ENCODE data around the gene ANKS3. TPM values are rescaled to one million over a fixed set of nuclear protein-coding genes. Genes with fewer than 3 reads are reported as not detected.
A peak's percentile ranks its signal among the peaks of the same experiment; 100 is the strongest.

ANKS3 gene
- total RNA-seq, 1 donor from 2014 or later, result 32.0 TPM

DNA sequence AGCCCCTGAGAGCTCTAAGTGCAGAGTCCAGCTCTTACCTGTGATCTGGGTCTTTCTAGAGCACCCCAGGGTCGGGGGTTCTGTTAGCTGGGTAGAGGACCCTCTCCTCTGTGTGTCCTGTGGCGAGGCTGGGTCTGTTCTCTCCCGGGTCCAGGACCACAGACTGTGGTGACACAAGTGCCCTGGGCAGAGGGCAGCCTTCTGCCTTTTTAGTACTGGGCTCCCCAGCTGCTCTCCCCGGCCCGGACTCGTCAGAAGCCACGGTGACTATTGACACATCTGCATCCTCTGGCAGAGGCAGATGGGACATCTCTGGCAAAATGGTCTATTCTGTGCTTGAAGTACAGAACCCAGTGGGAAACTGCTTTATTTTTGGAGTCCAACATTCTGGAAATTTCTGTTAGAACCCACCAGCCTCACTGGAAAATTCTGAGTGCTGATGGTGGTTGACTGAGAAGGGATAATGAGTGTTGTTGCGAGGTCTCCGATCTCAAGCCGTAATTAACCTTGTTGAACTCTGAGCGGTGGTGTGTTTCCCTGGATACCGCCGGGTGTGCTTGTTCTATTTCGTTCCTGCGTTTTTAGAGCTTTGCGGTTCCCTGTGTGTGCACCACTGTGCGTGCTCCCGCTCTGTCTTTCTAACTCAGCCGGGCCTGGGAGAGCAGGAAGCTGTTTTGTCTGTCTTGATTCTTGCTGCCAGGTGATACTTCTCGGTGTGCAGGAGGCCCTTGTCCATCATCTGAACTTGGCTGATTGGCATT lies 66.7 kb downstream of the ANKS3 start:
- Mint-ChIP-seq H3K9me3 (no peaks in the 10 kb centered on the region), H3K27me3 (ENCODE audit: low read depth) (no peaks in the 10 kb centered on the region), H3K4me3 (no peak overlapping the region), H3K36me3 (ENCODE audit: low read depth) (peaks cover 4% of the 10 kb centered on the region), H3K4me1 (no peaks in the 10 kb centered on the region), H3K27ac (ENCODE audit: unreplicated experiment) (peak overlapping the region; percentile 17)
- TF ChIP-seq, protein P1, sequence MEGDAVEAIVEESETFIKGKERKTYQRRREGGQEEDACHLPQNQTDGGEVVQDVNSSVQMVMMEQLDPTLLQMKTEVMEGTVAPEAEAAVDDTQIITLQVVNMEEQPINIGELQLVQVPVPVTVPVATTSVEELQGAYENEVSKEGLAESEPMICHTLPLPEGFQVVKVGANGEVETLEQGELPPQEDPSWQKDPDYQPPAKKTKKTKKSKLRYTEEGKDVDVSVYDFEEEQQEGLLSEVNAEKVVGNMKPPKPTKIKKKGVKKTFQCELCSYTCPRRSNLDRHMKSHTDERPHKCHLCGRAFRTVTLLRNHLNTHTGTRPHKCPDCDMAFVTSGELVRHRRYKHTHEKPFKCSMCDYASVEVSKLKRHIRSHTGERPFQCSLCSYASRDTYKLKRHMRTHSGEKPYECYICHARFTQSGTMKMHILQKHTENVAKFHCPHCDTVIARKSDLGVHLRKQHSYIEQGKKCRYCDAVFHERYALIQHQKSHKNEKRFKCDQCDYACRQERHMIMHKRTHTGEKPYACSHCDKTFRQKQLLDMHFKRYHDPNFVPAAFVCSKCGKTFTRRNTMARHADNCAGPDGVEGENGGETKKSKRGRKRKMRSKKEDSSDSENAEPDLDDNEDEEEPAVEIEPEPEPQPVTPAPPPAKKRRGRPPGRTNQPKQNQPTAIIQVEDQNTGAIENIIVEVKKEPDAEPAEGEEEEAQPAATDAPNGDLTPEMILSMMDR (conservative IDR thresholded peaks at IDR 0.05), result no peak
- DNase-seq (ENCODE audit: low read depth, low spot score), result no peak

DNA sequence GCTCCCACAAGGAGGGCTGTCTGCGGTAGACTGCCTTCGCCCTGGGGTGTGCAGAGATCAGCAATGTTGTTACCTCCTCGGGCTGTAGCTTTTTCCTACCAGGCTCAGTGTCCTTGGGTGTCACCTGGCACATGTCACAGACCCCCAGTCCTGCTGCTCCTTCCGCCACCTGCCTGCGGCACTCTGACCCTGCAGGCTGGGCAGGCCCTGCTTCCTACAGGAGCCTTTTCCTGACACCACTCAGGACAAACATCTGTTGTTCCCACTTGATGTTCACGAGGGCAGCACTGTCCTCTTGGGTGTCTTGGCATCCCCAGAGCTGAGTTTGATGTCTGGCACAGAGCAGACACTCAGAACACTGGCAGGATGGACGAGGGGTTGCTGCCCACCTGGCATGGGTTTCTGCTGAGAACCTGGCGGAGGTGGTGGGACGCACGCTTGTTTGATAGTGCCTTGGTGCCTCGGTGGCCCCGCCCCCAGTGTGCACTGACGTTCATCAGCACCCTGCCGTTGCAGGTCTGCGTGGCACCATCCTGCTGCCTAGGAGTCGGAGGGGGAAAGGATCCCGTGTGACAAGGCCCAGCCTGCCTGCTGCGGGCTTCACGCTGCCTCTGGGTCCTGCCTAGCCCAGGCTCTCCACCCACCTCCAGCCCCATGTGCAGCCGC lies 67.4 kb downstream of the ANKS3 start:
- TF ChIP-seq, protein P1 (conservative IDR thresholded peaks at IDR 0.05), result no peak
- no peak overlapping the region for H3K4me3 Mint-ChIP-seq
- H3K4me1 Mint-ChIP-seq, result no peaks in the 10 kb centered on the region
- H3K36me3 Mint-ChIP-seq (ENCODE audit: low read depth), result peaks cover 4% of the 10 kb centered on the region
- DNase-seq (ENCODE audit: low read depth, low spot score), result no peak
- H3K27me3 Mint-ChIP-seq (ENCODE audit: low read depth), result no peaks in the 10 kb centered on the region
- no peaks in the 10 kb centered on the region for H3K9me3 Mint-ChIP-seq
- H3K27ac Mint-ChIP-seq (ENCODE audit: unreplicated experiment), result no peak overlapping the region

DNA sequence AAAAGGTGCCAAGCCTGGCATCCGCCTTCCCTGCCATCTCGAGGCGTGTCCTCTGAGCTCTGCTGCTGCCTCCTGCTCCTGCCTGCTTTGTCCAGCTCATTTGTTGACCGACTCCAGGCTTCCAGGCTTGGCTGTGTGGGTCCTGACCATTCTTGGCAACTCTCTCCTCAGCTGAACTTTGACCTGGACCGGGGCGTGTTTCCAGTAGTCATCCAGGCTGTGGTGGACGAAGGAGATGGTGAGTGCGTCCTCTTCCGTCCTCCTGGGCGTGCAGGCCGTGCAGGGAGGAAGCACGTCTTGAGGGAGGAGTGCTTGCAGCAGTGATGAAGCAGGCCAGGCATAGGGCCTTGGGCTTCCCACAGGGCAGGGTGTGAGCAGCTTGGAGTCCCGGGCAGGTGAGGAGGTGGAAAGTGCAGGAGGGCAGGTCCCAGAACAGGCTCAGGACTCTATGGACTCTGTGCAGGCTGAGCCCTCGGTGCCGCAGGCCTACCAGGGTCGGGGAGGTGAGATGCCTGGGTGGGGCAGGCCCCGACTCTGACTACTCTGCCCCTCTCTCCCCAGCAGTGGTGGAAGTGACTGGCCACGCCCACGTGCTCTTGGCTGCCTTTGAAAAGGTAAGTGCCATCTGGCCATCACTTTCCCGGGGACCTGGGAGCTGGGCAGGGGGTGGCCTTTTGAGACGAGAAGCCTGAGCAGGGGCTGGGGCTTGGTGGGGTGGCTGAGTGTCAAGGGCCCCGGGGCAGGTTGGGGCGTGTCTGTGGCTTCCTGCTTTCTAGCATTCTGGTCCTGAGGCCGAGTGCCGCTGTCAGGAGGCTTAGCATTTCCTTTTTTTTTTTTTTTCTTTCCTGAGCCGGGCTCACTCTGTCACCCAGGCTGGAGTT lies 69.3 kb downstream of the ANKS3 start:
- Mint-ChIP-seq H3K36me3 (ENCODE audit: low read depth) (peaks cover 4% of the 10 kb centered on the region), H3K27ac (ENCODE audit: unreplicated experiment) (no peak overlapping the region), H3K4me1 (peaks cover 3% of the 10 kb centered on the region)

DNA sequence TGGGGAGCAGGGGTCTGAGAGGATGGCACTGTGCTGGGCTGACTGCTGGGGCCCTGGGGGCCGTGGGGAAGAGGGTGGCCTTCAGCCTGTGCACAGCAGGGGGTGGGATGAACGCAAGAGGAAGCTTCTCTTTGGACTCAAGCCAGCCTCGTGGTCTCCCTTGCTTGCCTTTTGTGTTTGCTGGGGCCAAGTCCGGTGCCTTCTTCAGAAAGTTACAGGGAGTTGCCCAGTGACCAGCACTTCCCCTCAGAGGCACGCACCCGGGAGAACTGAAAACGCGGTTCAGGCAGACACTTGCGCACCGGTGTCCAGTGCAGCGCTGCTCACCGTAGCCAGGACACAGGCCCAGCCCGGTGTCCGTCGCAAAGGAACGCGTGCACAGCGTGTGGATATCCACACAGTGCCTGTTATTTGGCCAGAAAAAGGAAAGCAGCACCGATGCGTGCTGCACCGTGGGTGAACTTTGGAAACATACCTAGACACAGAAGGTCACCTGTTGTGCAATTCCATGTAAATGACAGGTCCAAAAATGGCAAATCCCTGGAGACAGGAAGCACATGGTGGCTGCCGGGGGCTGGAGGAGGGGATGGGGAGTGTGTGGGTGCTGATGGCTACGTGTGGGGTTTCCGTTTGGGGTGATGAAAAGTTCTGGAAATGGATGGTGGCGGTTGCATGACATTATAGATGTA lies 70.2 kb downstream of the ANKS3 start:
- no peak overlapping the region for H3K4me3 Mint-ChIP-seq
- no peaks in the 10 kb centered on the region for H3K27me3 Mint-ChIP-seq (ENCODE audit: low read depth)
- TF ChIP-seq, protein P1 (conservative IDR thresholded peaks at IDR 0.05), result no peak
- no peak for DNase-seq (ENCODE audit: low read depth, low spot score)
- H3K9me3 Mint-ChIP-seq, result no peaks in the 10 kb centered on the region
- peak overlapping the region; percentile 19 for H3K27ac Mint-ChIP-seq (ENCODE audit: unreplicated experiment)
- no peaks in the 10 kb centered on the region for H3K36me3 Mint-ChIP-seq (ENCODE audit: low read depth)
- peaks cover 3% of the 10 kb centered on the region for H3K4me1 Mint-ChIP-seq

More for the DNA sequence above, 69.3 kb downstream of the ANKS3 start:
- Mint-ChIP-seq H3K27me3 (ENCODE audit: low read depth) (no peaks in the 10 kb centered on the region), H3K4me3 (no peak overlapping the region), H3K9me3 (no peaks in the 10 kb centered on the region)
- TF ChIP-seq, protein P1 (conservative IDR thresholded peaks at IDR 0.05), result no peak
- no peak for DNase-seq (ENCODE audit: low read depth, low spot score)

DNA sequence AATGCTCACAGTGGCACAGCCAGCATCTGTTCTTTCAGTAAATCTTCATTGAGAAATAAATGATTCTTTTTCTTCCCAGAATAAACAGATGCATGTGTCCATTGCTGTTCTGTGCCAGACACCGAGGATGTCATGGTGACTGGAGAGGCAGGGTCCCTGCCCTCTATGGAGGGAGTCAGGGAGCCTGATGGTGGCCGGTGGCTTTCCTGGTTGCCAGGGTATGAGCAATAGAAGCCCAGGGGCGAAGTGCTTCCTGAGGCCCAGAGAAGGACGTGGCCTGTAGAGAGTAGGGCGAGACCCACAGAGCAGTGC lies 70.7 kb downstream of the ANKS3 start:
- Mint-ChIP-seq H3K9me3 (no peaks in the 10 kb centered on the region), H3K4me3 (no peak overlapping the region), H3K27ac (ENCODE audit: unreplicated experiment) (no peak overlapping the region), H3K36me3 (ENCODE audit: low read depth) (no peaks in the 10 kb centered on the region), H3K27me3 (ENCODE audit: low read depth) (no peaks in the 10 kb centered on the region), H3K4me1 (peaks cover 3% of the 10 kb centered on the region)
- DNase-seq (ENCODE audit: low read depth, low spot score), result no peak
- TF ChIP-seq, protein P1 (conservative IDR thresholded peaks at IDR 0.05), result no peak

All from neural crest cell (in vitro differentiated cells).